Activated CD4-positive, alpha-beta T cell treated with anti-CD3 and anti-CD28 coated beads, Interleukin-2, amount 10 ng/mL, durations not matched to agents 24 days and 14 days (primary cell): ENCODE data around the gene BAD. TPM values are rescaled to one million over a fixed set of nuclear protein-coding genes. Genes with fewer than 3 reads are reported as not detected.

Source experiments
- DNase-seq: peaks from one replicate; pipeline ENCODE4 v3.0.0; 2022
- H3K27ac Mint-ChIP-seq: one replicate; pipeline ENCODE4 v1.8.0; 2022; ENCODE audit warnings: mild to moderate bottlenecking, mixed read lengths
- H3K27me3 Mint-ChIP-seq: one replicate; pipeline ENCODE4 v1.8.0; 2022; ENCODE audit warnings: mixed read lengths
- H3K36me3 Mint-ChIP-seq: one replicate; pipeline ENCODE4 v1.8.0; 2022; ENCODE audit warnings: low read depth, mild to moderate bottlenecking, mixed read lengths
- H3K4me1 Mint-ChIP-seq: one replicate; pipeline ENCODE4 v1.8.0; 2021; ENCODE audit warnings: mixed read lengths
- H3K4me3 Mint-ChIP-seq: one replicate; pipeline ENCODE4 v1.8.0; 2022; ENCODE audit warnings: mild to moderate bottlenecking, moderate library complexity, mixed read lengths
- H3K9me3 Mint-ChIP-seq: one replicate; pipeline ENCODE4 v1.8.0; 2021; ENCODE audit warnings: mixed read lengths
- intact Hi-C: fragments of 100-400 bp; cut with micrococcal nuclease; formaldehyde crosslinking; loops from one replicate; pipeline ENCODE4 v1.15.1; 2023
- total RNA-seq: library from RNA; stranded (reverse); gene quantifications from 2 replicates; pipeline ENCODE4 v1.2.3, GENCODE V29; 2022

Gene BAD
- total RNA-seq, 1 donor from 2014 or later: 34.0 TPM

DNA sequence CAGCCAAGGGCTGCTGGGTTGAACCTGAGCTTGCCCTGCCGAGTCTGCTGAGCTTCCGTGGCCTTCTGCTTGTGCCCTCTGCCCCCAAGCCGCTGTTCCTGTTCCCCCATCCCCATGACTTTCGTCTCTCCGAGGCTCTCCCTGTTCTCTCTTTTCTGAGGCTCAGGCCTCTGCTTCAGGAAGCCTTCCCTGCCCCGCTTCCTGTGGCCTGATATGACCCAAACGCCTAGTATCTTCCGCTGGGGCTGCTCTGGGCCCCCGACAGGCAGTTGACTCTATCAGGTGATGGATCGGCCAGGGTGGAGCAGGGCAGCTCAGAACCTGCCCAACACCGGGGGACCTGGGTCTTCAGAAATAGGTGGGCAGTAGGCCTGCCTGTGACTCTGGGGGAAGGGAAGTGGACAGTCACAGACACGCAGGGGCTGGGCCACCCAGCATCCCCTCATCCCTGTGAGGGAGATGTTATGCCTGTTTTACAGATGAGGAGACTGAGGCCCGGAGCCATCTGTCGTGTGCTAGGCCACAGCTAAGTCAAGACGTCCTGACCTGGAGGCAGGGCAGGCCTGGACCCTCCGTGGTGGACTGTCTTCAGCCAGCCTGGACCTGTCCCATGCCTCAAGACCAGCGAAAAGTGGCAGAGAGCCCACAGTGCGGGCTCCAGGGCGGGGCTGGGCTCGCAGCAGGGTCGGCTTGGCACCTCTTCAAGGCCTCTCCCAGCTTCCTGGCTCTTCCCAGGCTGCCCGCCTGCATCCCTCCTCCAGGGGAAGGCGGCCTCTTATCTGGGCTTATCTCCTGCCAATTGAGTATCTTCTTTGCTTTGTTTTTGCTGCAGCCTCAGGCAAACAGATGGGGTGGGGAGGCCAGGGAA lies 16.2 kb downstream of the BAD start:
- H3K9me3 Mint-ChIP-seq: no peaks in the 10 kb centered on the region
- intact Hi-C loops: loop anchor here (1.0 kb wide), 1 partner anchor 17 kb away; the partner anchor contains the start of gene PLCB3

DNA sequence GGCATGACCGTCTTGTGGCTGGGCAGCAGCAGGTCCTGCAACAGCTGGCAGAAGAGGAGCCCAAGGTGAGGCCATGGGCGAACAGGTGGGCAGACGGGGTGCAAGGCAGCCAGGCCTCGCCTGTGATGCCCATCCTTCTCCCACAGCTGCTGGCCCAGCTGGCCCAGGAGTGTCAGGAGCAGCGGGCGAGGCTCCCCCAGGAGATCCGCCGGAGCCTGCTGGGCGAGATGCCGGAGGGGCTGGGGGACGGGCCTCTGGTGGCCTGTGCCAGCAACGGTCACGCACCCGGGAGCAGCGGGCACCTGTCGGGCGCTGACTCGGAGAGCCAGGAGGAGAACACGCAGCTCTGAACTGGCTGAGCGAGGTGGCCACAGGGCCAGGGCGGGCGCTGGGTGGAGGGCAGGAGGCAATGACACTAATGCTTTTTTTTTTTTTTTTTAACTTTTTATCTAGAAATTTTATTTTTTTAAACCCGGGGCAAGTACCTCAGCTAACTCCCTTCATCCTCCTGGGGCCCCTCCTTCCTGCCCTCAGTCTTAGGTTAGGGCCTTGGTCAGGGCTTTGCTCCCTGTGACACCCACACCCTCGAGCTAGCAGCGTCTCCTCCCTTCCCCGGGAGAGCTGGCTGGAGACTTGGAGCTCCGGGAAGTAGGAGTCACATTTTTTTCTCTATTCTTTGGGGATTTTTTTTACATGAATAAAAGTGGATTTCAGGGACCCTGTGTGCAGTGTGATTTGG lies 17.1 kb downstream of the BAD start:
- no peaks in the 10 kb centered on the region for H3K27me3 Mint-ChIP-seq
- peaks cover 19% of the 10 kb centered on the region for H3K36me3 Mint-ChIP-seq
- no peak for DNase-seq
- H3K4me1 Mint-ChIP-seq: peaks cover 26% of the 10 kb centered on the region
- intact Hi-C loops: no loop called here
- no peaks in the 10 kb centered on the region for H3K9me3 Mint-ChIP-seq
- H3K4me3 Mint-ChIP-seq: peak overlapping the region; percentile 35
- H3K27ac Mint-ChIP-seq: peak overlapping the region; percentile 81

More for the DNA sequence above, 16.2 kb downstream of the BAD start:
- Mint-ChIP-seq H3K4me1 (peaks cover 26% of the 10 kb centered on the region), H3K4me3 (peak overlapping the region; percentile 96), H3K27ac (peak overlapping the region; percentile 99), H3K36me3 (peaks cover 14% of the 10 kb centered on the region), H3K27me3 (no peaks in the 10 kb centered on the region)
- DNase-seq: no peak

DNA sequence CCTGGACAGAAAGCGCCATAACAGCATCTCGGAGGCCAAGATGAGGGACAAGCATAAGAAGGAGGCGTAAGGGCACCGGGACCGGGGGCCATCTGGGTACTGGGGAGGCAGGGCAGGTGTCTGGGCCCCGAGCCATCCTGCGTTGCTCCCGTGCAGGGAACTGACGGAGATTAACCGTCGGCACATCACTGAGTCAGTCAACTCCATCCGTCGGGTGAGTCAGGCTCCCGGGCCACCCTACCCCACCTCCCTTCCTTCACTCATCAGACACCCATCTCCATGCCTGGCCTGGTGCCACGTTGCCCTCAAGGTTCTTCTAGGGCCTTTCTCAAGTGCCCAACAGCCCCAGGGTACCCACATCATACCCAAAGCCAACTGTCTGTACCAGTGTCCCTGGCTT lies 18.1 kb downstream of the BAD start:
- Mint-ChIP-seq H3K9me3 (no peaks in the 10 kb centered on the region), H3K27me3 (no peaks in the 10 kb centered on the region), H3K4me1 (peaks cover 19% of the 10 kb centered on the region), H3K27ac (peak overlapping the region; percentile 34), H3K4me3 (no peak overlapping the region), H3K36me3 (peaks cover 22% of the 10 kb centered on the region)
- no peak for DNase-seq
- intact Hi-C loops: no loop called here

GRCh38 chr11:64265176-64266160 lies 19.0 kb downstream of the BAD start:
- Mint-ChIP-seq H3K9me3 (no peaks in the 10 kb centered on the region), H3K27ac (no peak overlapping the region), H3K27me3 (no peaks in the 10 kb centered on the region), H3K4me3 (no peak overlapping the region), H3K4me1 (peaks cover 19% of the 10 kb centered on the region), H3K36me3 (peaks cover 22% of the 10 kb centered on the region)
- intact Hi-C loops: no loop called here
- no peak for DNase-seq

DNA sequence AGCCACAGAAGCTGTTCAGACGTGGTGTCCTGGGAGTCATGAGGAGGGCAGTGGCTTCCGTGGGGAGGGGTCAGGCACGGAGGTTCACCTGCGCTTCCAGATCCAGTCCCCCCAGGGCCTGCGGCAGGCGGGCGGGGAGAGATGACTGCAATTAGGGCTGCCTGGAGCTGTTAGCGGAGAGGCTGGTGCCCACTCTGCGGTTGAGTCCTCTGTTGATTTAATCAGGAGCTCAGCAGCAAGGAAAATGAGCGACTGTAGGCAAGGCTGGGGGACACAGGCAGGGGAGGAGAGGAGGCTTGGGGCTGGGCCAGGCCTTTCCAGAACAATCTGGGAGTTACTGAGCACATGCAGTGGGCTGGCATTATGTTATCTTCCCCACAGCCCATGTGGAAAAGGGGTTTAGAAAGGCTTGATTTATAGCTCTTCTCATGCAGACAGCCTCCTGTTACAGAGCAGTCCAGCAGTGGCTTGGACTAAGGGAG lies 20.1 kb downstream of the BAD start:
- Mint-ChIP-seq H3K36me3 (peaks cover 26% of the 10 kb centered on the region), H3K4me3 (no peak overlapping the region), H3K4me1 (peaks cover 25% of the 10 kb centered on the region), H3K9me3 (no peaks in the 10 kb centered on the region), H3K27me3 (no peaks in the 10 kb centered on the region), H3K27ac (no peak overlapping the region)
- intact Hi-C loops: no loop called here
- no peak for DNase-seq

DNA sequence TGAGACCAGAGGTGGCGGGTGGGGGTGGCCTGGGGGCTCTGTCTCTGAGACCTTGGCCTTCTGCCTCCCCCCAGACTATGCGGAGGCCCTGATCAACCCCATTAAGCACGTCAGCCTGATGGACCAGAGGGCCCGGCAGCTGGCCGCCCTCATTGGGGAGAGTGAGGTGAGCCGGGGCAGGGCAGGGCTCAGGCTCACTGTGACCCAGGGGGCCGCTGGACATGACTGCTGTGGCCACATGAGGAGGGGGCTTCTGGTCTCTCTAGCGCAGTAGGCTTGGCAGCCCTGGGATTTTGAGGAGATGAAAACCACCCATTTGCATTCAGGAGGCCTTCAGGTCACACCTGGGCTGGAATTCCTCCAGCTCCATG lies 20.5 kb downstream of the BAD start:
- no peak for DNase-seq
- intact Hi-C loops: no loop called here
- no peaks in the 10 kb centered on the region for H3K27me3 Mint-ChIP-seq
- H3K36me3 Mint-ChIP-seq: peaks cover 27% of the 10 kb centered on the region
- peaks cover 24% of the 10 kb centered on the region for H3K4me1 Mint-ChIP-seq
- H3K27ac Mint-ChIP-seq: no peak overlapping the region
- no peaks in the 10 kb centered on the region for H3K9me3 Mint-ChIP-seq
- no peak overlapping the region for H3K4me3 Mint-ChIP-seq

DNA sequence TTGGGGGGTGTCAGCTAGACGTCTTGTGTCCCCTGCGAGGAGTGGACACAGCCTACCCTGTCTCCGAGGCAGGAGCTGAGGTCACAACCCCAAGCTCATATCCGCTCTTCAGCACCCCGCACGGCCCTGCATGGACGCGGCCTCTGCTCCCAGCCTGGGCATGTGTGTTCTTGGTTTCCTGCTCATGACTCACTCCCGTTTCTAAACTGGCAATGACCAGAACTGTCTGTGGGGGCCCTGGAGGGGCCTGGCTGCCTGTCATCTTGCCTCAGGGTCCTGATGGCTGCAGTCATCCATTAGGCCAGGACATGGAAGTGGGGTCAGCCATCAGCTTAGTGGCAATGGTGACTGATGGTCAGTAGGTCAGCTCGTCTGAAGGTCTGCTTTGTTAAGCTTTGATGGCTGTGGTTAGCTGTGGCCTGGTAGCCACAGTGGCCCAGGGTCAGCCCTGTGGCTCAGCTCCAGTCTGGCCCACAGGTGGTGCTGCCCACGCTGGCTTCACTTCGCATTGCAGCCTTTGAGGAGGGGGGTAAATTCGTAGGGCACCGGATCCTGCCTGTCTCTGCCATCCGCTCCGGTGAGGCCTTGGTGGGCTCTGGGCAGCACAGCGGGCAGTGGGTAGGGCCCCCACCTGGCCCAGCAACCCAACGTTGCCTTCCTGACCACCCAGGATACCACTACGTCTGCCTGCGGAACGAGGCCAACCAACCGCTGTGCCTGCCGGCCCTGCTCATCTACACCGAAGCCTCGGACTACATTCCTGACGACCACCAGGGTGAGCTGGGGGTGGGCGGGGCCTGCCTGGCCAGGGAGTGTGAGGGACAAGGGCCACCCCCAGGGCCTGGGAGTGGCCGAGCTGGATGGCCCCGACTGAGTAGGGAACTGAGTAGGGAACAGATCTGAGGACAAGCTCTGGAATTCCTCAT lies 21.2 kb downstream of the BAD start:
- no peak for DNase-seq
- no peak overlapping the region for H3K27ac Mint-ChIP-seq
- peaks cover 18% of the 10 kb centered on the region for H3K4me1 Mint-ChIP-seq
- no peaks in the 10 kb centered on the region for H3K27me3 Mint-ChIP-seq
- peaks cover 28% of the 10 kb centered on the region for H3K36me3 Mint-ChIP-seq
- no peaks in the 10 kb centered on the region for H3K9me3 Mint-ChIP-seq
- H3K4me3 Mint-ChIP-seq: no peak overlapping the region
- intact Hi-C loops: no loop called here

- Mint-ChIP-seq H3K9me3 (no peaks in the 10 kb centered on the region), H3K27me3 (no peaks in the 10 kb centered on the region), H3K36me3 (peaks cover 33% of the 10 kb centered on the region), H3K4me3 (no peak overlapping the region), H3K4me1 (peaks cover 12% of the 10 kb centered on the region), H3K27ac (no peak overlapping the region)
- intact Hi-C loops: no loop called here
- DNase-seq: no peak
Measured at GRCh38 chr11:64262271-64263002, 22.0 kb downstream of the BAD start.

GRCh38 chr11:64261556-64262080 lies 22.8 kb downstream of the BAD start:
- intact Hi-C loops: no loop called here
- Mint-ChIP-seq H3K4me1 (peaks cover 12% of the 10 kb centered on the region), H3K36me3 (peaks cover 34% of the 10 kb centered on the region), H3K27ac (no peak overlapping the region), H3K4me3 (no peak overlapping the region), H3K27me3 (no peaks in the 10 kb centered on the region), H3K9me3 (no peaks in the 10 kb centered on the region)
- DNase-seq: no peak

DNA sequence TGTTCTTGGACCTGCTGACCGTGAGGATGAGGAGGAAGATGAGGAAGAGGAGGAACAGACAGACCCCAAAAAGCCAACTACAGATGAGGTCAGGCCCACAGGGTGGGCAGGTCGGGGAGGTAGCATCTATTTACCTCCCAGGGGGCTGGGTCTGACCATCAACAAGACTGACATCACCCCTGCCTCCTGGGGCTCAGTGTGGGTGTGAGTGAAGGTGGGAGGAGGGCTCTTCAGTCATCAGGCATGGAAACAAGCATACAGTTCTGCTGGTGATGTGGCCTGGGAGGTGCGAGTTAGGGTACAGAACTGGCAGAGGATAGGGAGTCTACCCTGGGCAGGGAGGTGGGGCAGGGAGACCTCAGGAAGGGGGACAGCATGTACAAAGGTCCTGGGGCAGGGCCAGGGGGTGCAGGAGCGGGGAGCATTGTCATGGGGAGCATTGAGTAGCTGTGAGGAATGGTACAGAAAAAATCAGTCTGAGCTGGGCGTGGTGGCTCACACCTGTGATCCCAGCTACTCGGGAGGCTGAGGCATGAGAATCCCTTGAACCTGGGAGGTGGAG lies 24.2 kb downstream of the BAD start:
- H3K4me1 Mint-ChIP-seq: peaks cover 12% of the 10 kb centered on the region
- peak overlapping the region; percentile 48 for H3K27ac Mint-ChIP-seq
- DNase-seq: no peak
- H3K4me3 Mint-ChIP-seq: no peak overlapping the region
- intact Hi-C loops: no loop called here
- no peaks in the 10 kb centered on the region for H3K9me3 Mint-ChIP-seq
- no peaks in the 10 kb centered on the region for H3K27me3 Mint-ChIP-seq
- H3K36me3 Mint-ChIP-seq: peaks cover 35% of the 10 kb centered on the region

DNA sequence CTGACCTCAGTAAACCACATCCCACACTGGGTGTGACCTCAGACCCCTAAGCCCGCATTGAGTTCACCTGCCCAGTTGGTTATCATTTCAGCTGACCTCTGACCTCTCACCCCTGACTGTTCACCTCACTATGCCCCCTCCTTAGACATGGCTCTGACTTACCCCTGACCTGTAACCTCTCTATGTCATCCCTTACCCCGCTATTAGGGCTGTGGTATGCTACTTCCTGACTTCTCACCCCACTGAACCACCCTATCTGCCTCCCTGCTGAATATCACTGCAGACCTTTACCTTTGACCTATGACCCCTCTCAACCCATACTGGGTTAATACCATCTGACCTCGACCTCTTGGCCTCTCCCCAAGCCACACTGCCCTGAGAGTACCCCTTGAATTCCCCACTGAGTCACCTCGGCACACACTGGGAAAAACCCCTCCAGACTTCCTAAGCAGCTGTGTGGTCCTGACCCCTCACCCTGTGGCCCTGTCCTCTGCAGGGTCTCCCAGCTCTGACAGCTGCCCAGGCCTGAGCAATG lies 24.9 kb downstream of the BAD start:
- intact Hi-C loops: no loop called here
- H3K4me3 Mint-ChIP-seq: no peak overlapping the region
- peaks cover 38% of the 10 kb centered on the region for H3K36me3 Mint-ChIP-seq
- no peaks in the 10 kb centered on the region for H3K27me3 Mint-ChIP-seq
- H3K4me1 Mint-ChIP-seq: peaks cover 12% of the 10 kb centered on the region
- H3K9me3 Mint-ChIP-seq: no peaks in the 10 kb centered on the region
- DNase-seq: no peak
- no peak overlapping the region for H3K27ac Mint-ChIP-seq
